Left ventricle myocardium inferior (tissue), 1 donor: ENCODE measurements around the gene SANBR. TPM values are rescaled to one million over a fixed set of nuclear protein-coding genes. Genes with fewer than 3 reads are reported as not detected.

Source experiments
- total RNA-seq: library from RNA; stranded (reverse); fragmentation: NEBNext Ultra II Directional; extraction: Animal tissue kit (Norgen Biotek cat#: 25700); gene quantifications from one replicate; pipeline ENCODE4 v1.2.1, GENCODE V29; 2021
- donor health status: DM: no; HTN: yes; CAD: no; lungs with severe emphysema.

The SANBR gene
- total RNA-seq, 1 donor from 2014 or later: 6.8 TPM

Other genes starting within 250 kb of the SANBR start
- gene REL, start 184.3 kb upstream of the SANBR start, total RNA-seq: 5.0 TPM
- 23.4 TPM for gene PEX13, start 48.2 kb upstream of the SANBR start, total RNA-seq
- 5.5 TPM for gene PUS10, start 47.6 kb upstream of the SANBR start, total RNA-seq
- gene C2orf74, start 96.3 kb downstream of the SANBR start, total RNA-seq: 33.7 TPM